HG03103 (cell line): ENCODE results near the gene CAMSAP2.

ENCODE experiments used
- ATAC-seq: cut with Tn5 transposase; IDR thresholded peaks from one replicate; pipeline ENCODE4 v1.9.1; 2021; ENCODE audit warnings: low read depth; ENCODE audit not compliant: unreplicated experiment

The CAMSAP2 gene

GRCh38 chr1:200738327-200738948 is at the start of gene CAMSAP2:
Gene CAMSAP2 (plus strand): TSS chr1:200738893. CDS start chr1:200739828, 935 bp downstream.
- peak; percentile 40 for ATAC-seq

- ATAC-seq, result no peak
These were observed 46.4 kb upstream of the CAMSAP2 start for GRCh38 chr1:200692316-200692715.

- ATAC-seq, result no peak
These were observed 45.4 kb upstream of the CAMSAP2 start for GRCh38 chr1:200693327-200693726.

GRCh38 chr1:200694738-200695137 is 44.0 kb upstream of the CAMSAP2 start:
- no peak for ATAC-seq

GRCh38 chr1:200699871-200700270 is 38.8 kb upstream of the CAMSAP2 start:
- ATAC-seq, result no peak

- ATAC-seq, result no peak
These were observed 33.6 kb upstream of the CAMSAP2 start for GRCh38 chr1:200704986-200705500.

GRCh38 chr1:200706111-200706814 is 32.4 kb upstream of the CAMSAP2 start:
- ATAC-seq, result no peak

- ATAC-seq, result no peak
These were observed 31.6 kb upstream of the CAMSAP2 start for GRCh38 chr1:200707116-200707515.

GRCh38 chr1:200708161-200708560 is 30.5 kb upstream of the CAMSAP2 start:
- ATAC-seq, result no peak

- no peak for ATAC-seq
These were observed 29.9 kb upstream of the CAMSAP2 start for GRCh38 chr1:200708769-200709168.

- no peak for ATAC-seq
These were observed 28.5 kb upstream of the CAMSAP2 start for GRCh38 chr1:200710166-200710565.

- ATAC-seq, result no peak
These were observed 24.0 kb upstream of the CAMSAP2 start for GRCh38 chr1:200714504-200715187.

- ATAC-seq, result no peak
These were observed 18.5 kb upstream of the CAMSAP2 start for GRCh38 chr1:200720199-200720598.

GRCh38 chr1:200724064-200724463 is 14.6 kb upstream of the CAMSAP2 start:
- no peak for ATAC-seq

GRCh38 chr1:200727257-200727656 is 11.4 kb upstream of the CAMSAP2 start:
- no peak for ATAC-seq

- no peak for ATAC-seq
These were observed 8.8 kb upstream of the CAMSAP2 start for GRCh38 chr1:200729863-200730262.

GRCh38 chr1:200731654-200732332 is 6.9 kb upstream of the CAMSAP2 start:
- no peak for ATAC-seq

- no peak for ATAC-seq
These were observed 6.3 kb upstream of the CAMSAP2 start for GRCh38 chr1:200732438-200732837.

GRCh38 chr1:200733907-200734306 is 4.8 kb upstream of the CAMSAP2 start:
- no peak for ATAC-seq

- ATAC-seq, result no peak
These were observed 924 bp upstream of the CAMSAP2 start for GRCh38 chr1:200737647-200738291.
